ENCODE results near the gene FGF4. TPM values are rescaled to one million over a fixed set of nuclear protein-coding genes. Genes with fewer than 3 reads are reported as not detected.

The FGF4 gene
- total RNA-seq, 1 donor from 2014 or later: 0.37 TPM

GRCh38 chr11:69820441-69820840 lies 45.3 kb upstream of the FGF4 start:
- H3K4me3 Mint-ChIP-seq (ENCODE audit: unreplicated experiment): no peak overlapping the region
- H3K4me1 Mint-ChIP-seq (ENCODE audit: low read depth, unreplicated experiment): no peaks in the 10 kb centered on the region
- peaks cover 2% of the 10 kb centered on the region for H3K9me3 Mint-ChIP-seq (ENCODE audit: unreplicated experiment)
- peaks cover 22% of the 10 kb centered on the region for H3K27me3 Mint-ChIP-seq (ENCODE audit: unreplicated experiment)
- H3K27ac Mint-ChIP-seq (ENCODE audit: unreplicated experiment): no peak overlapping the region
- TF ChIP-seq, protein P1, sequence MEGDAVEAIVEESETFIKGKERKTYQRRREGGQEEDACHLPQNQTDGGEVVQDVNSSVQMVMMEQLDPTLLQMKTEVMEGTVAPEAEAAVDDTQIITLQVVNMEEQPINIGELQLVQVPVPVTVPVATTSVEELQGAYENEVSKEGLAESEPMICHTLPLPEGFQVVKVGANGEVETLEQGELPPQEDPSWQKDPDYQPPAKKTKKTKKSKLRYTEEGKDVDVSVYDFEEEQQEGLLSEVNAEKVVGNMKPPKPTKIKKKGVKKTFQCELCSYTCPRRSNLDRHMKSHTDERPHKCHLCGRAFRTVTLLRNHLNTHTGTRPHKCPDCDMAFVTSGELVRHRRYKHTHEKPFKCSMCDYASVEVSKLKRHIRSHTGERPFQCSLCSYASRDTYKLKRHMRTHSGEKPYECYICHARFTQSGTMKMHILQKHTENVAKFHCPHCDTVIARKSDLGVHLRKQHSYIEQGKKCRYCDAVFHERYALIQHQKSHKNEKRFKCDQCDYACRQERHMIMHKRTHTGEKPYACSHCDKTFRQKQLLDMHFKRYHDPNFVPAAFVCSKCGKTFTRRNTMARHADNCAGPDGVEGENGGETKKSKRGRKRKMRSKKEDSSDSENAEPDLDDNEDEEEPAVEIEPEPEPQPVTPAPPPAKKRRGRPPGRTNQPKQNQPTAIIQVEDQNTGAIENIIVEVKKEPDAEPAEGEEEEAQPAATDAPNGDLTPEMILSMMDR (IDR thresholded peaks at IDR 0.05; ENCODE audit: partially characterized antibody, unreplicated experiment): no peak
- no peaks in the 10 kb centered on the region for H3K36me3 Mint-ChIP-seq (ENCODE audit: unreplicated experiment)
- DNase-seq: no peak

GRCh38 chr11:69819541-69820070 lies 44.5 kb upstream of the FGF4 start:
- DNase-seq: no peak
- Mint-ChIP-seq H3K4me1 (ENCODE audit: low read depth, unreplicated experiment) (no peaks in the 10 kb centered on the region), H3K27ac (ENCODE audit: unreplicated experiment) (no peak overlapping the region), H3K4me3 (ENCODE audit: unreplicated experiment) (no peak overlapping the region), H3K9me3 (ENCODE audit: unreplicated experiment) (peaks cover 2% of the 10 kb centered on the region), H3K36me3 (ENCODE audit: unreplicated experiment) (no peaks in the 10 kb centered on the region), H3K27me3 (ENCODE audit: unreplicated experiment) (peaks cover 23% of the 10 kb centered on the region)
- TF ChIP-seq, protein P1 (IDR thresholded peaks at IDR 0.05; ENCODE audit: partially characterized antibody, unreplicated experiment): no peak

DNA sequence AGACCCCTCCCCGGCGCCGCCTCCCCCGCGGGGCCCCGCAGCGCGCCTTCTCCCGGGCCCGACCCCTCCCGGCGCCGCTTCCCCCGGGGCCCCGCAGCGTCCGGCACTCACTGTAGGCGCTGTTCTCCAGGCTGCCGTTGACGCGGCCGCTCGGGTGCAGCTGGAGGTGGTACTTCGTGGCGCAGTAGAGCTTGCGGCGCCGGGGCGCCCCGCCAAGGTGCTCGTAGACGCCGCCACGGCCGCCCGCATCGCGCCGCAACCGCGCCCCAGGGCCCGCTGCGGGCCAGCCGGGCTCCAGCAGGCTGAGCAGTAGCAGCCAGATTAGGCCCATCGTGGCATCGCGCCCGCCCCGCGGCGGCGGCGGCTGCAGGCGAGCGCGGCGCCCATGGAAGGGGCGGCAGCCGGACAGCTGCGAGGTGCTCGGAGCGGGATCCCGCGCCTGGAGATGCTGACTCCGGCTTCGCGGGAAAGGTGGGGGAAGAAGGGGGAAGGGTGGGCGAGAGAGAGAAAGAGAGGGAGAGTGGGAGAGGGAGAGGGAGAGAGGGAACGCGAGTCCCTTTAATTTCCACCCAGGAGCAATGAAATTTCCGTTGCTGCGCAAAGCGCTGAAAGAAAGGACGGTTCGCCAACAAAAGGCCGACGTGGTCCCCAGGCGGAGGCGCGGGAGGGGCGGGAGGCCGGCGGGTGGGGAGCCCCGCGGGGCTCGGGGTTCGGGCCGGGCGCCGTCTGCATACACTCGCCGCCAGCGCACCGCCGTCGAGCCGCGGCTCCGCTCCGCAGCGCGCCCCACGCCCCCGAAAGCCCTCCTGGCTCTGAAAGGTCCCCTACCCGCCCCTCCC lies 43.7 kb upstream of the FGF4 start, which contains the start of gene FGF3:
FGF3 (minus strand) TSS at position 814 of the 839 bp plus-strand sequence; CDS start at position 331, 483 bp downstream.
- peaks cover 7% of the 10 kb centered on the region for H3K9me3 Mint-ChIP-seq (ENCODE audit: unreplicated experiment)
- DNase-seq: no peak

DNA sequence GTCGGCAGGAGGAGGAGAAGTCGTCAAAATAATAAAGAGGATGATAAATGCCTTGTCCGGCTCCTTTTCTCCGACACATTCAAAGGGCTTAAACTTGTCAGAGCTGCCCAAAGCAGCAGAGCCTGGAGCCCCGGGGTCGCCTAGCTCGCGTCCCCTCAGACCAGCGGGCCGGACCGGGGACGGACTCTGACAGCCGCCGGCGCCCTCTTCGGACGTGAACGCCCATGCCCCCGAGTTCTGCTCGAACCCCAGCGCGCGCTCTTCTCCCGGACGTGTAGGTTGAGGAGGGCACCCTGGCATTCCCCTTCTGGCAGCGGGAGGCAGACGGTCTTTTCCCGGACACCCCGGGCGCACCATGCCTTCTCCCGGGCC lies 43.1 kb upstream of the FGF4 start:
- Mint-ChIP-seq H3K36me3 (ENCODE audit: unreplicated experiment) (peaks cover 6% of the 10 kb centered on the region), H3K9me3 (ENCODE audit: unreplicated experiment) (peaks cover 7% of the 10 kb centered on the region), H3K4me1 (ENCODE audit: low read depth, unreplicated experiment) (no peaks in the 10 kb centered on the region), H3K27me3 (ENCODE audit: unreplicated experiment) (peaks cover 21% of the 10 kb centered on the region), H3K4me3 (ENCODE audit: unreplicated experiment) (no peak overlapping the region), H3K27ac (ENCODE audit: unreplicated experiment) (no peak overlapping the region)
- no peak for DNase-seq
- TF ChIP-seq, protein P1 (IDR thresholded peaks at IDR 0.05; ENCODE audit: partially characterized antibody, unreplicated experiment): no peak

More for the DNA sequence above, 43.7 kb upstream of the FGF4 start, which contains the start of gene FGF3:
- Mint-ChIP-seq H3K4me1 (ENCODE audit: low read depth, unreplicated experiment) (no peaks in the 10 kb centered on the region), H3K27ac (ENCODE audit: unreplicated experiment) (no peak within 1 kb of the TSS), H3K36me3 (ENCODE audit: unreplicated experiment) (peaks cover 4% of the 10 kb centered on the region), H3K4me3 (ENCODE audit: unreplicated experiment) (no peak within 1 kb of the TSS), H3K27me3 (ENCODE audit: unreplicated experiment) (peaks cover 20% of the 10 kb centered on the region)
- TF ChIP-seq, protein P1 (IDR thresholded peaks at IDR 0.05; ENCODE audit: partially characterized antibody, unreplicated experiment): no peak

Data from glutamatergic neuron (in vitro differentiated cells).